HG03097 (cell line): ENCODE data around the gene GOLPH3.
"Not testable (repeated sequence)": the region's sequence is repeated elsewhere in the genome, so short reads cannot be mapped to it uniquely, and the experiment has no call there.

Experiments
- ATAC-seq: cut with Tn5 transposase; IDR thresholded peaks from one replicate; pipeline ENCODE4 v1.9.1; 2021; ENCODE audit not compliant: unreplicated experiment, low FRiP score

GOLPH3 gene

DNA sequence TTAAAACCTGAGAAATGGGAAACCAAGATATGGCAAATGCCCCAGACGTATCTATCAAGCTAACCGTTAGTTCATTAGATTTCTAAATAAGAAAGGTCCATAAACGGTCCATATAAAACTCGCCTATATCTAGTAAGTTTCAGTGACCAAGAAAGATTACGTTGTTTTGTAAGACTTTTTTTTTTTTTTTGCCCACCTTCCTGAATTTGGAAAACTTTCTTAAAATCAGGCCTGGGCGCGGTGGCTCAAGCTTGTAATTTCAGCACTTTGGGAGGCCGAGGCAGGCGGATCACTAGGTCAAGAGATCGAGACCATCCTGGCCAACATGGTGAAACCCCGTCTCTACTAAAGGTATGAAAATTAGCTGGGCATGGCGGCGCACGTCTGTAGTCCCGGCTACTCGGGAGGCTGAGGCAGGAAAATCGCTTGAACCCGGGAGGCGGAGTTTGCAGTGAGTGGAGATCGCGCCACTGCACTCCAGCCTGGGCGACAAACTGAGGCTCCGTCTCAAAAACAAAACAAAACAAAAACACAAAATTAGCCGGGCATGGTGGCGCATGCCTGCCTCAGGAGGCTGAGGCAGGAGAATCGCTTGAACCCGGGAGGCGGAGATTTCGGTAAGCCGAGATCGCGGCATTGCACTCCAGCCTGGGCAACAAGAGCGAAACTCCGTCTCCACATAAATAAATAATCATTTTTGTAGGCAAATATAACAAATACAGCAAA is 1.8 kb downstream of the GOLPH3 start:
- not testable (repeated sequence) for ATAC-seq

DNA sequence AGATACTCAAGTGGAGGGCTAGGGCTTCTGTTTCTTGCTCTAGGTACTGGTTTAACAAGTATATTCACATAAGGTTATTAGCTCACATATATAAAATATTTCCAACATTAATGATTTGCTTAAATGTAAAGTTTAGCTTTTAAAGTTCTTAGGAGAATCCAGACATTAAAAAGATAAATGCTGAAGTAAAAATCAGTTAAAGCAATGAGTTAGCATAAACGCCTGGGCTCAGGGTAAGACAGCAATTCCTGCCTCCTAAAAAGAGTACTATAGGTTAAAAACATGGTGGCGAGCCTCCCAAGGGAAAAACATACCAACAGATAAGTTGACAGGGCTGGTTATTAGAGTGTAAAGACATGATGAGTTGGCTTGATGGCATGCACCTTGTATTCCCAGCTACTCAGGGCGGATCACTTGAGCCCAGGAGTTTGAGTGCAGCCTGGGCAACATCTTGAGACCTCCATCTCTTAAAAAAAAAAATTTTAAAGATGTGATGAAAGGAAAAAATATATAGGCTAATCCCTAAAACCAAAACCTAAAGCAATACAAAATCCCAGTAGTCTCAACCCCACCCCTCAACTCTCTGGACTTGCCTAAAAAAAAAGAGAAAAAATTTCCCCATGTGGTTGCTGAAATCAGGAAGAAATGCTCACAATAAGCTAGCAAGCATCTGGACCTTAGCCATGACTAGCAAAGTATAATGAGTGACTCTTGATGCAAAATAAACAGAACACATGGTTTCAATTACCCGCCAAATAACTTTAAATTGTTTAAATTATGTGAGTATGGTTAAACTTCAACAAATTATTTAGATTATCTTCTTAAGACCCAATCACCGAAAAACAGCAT is 3.6 kb downstream of the GOLPH3 start:
- no peak for ATAC-seq

DNA sequence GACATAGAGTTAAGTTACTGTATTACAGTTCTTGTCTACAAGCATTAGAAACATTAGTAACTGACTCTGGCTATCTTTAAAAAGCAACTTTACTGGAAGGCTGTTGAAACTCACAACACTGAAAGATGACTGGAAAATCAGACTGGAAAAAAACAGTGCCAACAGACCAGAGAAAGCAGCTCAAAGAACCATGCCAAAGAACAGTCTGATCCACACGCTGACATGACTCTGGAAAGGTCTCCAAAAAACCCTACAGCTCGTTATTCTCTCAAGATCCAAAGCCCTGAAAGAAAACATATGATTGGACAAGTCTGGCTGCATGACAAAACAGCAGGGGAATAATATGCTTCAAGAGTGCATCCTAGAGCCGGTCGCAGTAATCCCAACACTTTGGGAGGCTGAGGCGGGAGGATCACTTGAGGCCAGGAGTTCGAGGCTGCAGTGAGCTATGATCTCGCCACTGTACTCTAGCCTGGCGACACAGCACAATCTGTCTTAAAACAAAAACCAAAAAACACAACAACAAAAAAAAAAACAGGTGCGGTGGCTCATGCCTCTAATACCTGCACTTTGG is 5.6 kb downstream of the GOLPH3 start:
- no peak for ATAC-seq

DNA sequence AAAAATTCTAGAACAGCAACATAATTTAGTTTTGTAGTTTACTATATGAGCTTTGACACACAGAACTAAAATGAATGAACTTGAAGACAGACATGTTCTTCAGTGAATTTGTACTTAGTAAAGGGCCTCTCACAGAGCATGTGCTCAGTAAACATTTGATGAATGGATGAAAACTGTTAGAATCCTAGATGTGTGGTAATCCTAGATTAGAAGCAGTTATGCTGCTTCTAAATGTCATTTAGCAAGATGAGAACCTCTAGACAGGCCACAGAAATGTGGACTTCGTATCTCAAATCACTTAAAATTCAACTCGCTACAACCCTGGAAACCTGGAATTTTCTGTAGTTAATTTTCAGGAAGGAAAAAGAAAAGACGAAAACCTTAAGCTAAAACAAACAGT is 8.5 kb downstream of the GOLPH3 start:
- ATAC-seq = no peak

DNA sequence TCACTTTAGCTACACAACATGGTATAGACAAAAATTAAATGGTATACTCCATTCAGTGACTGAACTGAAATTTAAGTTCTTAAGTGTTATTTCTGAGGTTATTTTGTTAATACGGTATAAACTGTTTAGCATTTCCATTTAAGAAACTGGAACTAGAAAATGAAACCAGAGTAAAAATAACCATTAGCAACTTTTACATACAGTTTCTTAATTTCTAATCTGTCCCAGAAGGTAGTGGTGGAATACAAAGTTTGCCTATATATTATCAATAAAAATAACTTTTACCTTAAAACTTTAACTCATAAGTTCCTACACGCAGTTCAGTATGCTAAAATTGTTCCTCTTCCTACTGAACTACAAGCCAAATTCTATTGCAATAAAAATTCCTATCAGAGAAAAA is 10.3 kb downstream of the GOLPH3 start:
- ATAC-seq = no peak

DNA sequence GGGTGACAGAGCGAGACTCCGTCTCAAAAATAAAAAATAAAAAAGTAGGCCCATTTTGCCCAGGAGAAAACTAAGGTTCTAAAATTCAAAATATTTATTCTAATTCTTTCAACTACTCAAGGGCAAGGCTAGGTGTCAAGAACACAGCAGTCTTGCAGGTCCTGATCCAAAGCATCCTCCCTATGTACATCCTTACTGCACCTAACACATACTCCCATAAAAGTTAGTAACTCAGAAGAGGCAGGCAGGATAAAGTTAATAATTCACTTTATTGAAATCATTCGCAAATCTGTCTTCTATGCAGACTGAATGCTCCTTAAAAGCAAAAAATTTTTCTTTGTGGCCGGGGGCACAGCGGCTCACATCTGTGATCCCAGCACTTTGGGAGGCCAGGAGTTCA is 11.1 kb downstream of the GOLPH3 start:
- no peak for ATAC-seq

DNA sequence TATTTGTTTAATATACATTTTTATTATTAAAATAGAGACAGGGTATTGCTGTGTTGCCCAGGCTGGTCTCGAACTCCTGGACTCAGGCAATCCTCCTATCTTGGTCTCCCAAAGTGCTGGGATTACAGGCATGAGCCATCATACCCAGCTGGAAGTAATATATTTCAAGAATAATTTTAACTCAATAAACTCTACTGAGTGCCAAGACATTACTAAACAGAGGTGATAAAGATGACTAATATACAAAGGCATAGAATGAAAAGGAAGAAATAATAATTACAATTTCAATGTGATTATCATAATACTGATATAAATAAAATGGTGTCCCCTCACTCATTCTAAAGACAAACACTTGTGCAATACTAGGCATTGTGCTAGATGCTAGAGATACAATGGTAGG is 13.9 kb downstream of the GOLPH3 start:
- ATAC-seq = no peak

DNA sequence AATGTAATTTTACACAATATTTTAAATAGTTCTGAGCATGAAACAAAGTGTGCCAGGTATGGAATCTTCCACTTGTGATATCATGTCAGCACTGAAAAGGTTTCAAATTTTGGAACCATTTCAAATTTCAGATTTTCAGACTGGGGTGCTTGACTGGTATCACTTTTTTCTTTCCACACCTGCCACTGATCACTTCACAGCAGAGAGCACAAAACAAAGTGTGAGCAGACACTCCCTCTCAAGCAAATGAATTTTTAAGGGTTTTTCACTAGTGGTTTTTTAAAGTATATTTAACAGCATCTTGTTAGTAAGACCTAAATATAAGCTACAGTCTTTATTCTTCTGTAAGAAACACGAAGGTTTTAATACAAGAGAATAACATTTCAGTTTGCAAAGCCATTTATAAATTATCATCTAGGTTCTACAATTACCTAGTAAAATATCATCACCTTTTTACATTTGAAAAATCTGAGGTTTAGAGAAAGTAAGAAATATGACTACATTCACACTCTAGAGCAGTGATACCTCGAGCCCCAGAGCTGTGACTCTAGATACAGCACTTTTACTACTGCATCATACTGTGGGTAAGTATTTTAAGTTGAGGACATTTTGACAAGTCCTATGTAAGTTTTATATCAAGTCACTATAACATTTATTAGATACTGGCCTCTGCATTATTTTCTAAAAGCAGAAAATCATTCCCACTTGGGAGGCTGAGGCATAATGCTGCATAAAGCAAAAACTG is 14.6 kb downstream of the GOLPH3 start:
- ATAC-seq = no peak

DNA sequence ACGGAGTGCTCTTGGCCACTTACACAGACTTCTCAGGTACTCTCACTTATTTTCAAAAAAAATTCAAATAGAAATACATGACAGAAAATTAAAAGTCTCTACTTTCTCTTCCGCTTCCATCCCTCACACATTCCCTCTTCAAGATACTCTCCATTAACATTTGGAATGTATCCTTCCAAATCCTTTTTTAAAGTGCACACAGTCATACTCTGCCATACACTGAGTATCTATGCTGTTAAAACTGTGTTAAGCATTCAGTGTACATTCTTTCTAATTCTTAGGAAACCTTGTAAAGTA is 15.5 kb downstream of the GOLPH3 start:
- ATAC-seq = no peak

DNA sequence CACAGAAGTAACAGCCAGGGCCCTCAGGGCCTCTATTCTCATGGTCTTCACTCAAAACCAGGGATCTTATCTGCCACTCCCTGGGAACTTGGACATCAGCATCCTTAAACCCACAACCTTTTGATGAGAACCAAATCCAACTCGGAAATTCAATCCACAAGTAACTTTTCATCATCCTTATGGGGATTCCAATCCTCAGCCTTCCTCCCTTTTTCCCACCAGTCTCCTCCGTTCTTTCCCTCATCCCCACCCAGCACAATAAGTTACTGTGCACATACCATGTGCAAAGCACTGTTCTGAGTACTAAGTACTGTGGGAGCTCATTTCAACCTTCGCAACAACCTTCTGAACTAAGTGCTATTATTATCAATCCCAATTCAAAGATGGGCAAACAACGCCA is 17.0 kb downstream of the GOLPH3 start:
- ATAC-seq = no peak

DNA sequence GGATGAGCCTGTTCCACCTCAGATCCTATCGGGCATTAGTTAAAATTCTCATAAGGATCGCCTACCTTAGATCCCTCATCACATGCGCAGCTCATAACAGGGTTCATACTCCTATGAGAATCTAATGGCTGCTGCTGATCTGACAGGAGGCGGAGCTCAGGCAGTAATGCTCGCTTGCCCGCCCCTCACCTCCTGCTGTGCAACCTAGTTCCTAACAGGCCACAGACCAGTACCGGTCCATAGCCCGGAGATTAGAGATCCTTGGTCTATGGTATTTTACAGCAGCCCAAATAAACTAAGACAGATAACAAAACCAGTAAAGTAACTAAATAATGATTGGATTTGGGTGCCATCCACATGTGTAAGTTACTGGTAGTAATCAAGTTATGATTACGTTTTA is 17.5 kb downstream of the GOLPH3 start:
- no peak for ATAC-seq

DNA sequence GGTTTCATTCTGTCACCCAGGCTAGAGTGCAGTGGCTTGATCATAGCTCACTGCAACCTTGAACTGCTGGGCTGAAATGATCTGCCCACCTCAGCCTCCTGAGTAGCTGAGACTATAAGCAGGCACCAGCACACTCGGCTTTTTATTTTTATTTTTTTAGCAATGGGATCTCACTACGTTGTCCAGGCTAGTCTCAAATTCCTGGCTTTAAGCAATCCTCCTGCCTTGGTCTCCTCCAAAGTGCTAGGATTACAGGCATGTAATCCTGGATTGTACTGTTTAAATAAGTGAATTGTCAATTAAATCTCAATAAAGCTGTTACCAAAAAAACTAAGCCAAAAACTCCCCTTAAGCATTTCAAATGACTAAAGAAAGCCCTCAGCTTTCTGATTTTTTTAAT is 18.9 kb downstream of the GOLPH3 start:
- no peak for ATAC-seq

DNA sequence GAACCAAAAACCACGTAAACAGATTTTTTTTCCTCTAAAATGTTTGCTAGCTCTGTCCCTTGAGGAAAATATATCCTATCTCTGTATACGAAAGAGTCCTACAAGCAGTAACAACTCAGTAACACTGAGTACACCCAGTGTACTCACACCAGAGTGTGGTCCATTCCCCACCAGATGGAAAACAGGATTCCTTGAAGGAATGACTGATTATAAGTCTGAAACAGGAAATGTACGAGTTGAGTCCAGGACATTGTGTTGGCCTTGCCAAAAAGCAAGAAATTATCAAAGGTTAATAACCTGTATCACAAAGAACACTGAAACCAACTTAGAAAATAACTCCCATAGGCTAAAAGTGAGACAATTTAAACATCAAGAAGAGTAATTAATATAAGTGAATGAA is 20.4 kb downstream of the GOLPH3 start:
- ATAC-seq = no peak

DNA sequence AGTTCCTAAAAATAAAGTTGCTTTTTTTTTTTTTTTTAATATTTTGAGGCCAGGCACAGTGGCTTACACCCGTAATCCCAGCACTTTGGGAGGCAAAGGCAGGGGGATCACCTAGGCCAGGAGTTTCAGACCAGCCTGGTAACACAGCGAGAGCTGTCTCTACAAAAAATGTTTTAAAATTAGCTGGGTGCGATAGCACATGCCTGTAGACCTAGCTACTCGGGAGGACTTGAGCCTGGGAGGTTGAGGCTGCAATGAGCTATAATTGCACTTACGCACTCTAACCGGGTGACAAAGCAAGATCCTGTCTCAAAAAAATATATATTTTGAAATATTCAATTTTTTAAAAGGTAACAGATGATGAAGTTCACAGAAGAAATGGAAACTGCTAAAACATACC is 22.9 kb downstream of the GOLPH3 start:
- ATAC-seq = no peak

DNA sequence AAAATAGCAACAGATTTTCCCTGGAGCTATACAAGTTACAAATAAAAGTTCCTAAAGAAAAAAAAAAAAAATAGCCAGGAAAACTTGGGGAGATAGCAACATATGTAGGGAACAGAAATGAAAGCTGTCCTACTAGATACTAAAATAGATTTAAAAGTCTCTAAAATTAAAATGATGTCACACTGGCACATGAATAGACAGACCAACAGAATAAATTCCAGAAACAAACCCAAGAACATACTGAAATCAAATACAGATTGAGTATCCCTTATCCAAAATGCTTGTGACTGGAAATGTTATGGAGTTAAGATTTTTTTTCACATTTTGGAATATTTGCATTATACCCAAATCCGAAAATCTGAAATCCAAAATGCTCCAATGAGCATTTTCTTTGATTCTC is 23.8 kb downstream of the GOLPH3 start:
- no peak for ATAC-seq

DNA sequence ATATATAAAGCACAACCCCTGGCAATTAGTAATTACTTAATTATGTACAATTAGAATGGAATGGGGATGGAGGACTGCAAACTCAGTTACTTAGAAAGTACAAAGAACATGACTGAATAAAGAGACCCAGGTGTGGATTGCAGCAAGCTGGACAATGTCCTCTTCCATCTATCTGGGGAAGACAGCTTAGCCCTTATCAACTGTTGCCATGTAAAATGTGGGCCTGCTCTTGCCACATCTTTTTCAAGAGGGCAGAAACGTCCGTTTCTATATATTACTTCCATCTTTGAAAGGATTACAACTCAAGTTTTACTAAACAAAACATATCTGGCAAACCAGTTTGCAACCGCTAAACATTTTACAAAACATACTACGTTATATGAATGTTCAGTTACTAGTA is 26.2 kb downstream of the GOLPH3 start:
- no peak for ATAC-seq

DNA sequence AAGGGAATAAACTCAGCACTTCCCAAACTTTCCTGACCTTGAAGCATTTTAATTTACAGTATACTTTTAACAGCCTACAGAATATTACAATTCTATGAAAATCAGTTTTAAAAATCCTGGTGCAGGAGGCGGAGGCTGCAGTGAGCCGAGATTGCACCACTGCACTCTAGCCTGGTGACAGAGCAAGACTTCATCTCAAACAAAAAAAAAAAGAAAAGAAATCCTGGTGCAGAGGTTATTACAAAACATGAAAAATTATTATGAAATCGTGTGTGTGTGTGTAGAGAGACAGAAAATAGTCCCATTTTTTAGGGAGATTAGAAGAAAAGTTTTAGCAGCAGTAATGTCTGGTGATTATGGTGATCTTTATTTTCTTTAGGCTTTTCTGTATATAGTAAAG is 26.9 kb downstream of the GOLPH3 start:
- no peak for ATAC-seq

DNA sequence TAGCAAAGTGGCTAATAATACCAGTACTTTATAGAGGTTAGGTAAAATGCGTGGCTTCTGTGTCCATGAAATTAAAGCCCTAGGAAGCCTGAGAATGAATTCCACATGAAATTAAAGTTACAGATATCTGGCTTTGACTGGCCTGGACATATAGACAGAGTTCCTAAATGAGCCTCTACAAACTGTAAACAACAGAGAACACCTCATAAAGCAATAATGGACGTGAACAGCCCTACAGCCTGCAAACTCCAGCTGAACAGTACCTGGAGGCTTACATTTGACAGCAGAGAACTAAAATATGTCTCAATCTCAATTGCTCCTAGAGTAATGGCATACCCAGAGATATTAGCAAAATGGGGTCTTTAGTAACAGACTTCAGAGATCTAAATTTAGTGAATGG is 28.7 kb downstream of the GOLPH3 start:
- no peak for ATAC-seq

DNA sequence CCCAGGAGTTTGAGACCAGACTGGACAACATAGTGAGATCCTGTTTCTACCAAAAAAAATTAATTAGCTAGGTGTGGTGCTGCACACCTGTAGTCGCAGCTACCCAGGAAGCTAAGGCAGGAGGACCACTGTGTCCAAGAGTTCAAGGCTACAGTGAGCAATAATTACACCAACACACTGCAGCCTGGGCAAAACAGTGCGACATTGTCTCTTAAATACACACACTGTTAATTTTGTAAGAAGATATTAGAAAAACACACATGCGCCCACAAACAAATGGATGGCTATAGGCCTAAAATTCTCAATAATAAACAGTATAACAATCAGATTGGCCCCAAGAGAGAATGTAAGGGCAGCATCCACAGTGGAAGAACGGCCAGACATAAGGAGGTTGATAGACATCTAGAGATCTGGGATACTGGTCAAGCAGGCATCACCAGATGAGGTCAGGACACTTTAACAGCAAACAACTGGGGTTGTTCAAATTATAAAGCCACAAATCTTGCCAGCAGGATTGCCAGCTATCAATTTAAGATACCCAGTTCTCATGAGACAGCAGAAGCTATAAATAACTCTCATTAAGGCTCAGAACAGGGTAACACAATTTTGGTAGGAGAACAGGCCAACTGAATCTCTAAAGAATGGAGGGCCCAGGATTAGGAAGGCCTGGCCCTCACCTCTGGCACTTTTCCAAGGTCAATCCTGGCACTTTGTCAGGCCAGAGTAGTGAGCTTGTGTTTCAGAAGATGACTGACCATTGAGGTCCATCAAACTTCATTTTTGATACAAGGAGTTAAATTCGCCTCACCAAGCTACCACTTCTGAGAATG is 29.5 kb downstream of the GOLPH3 start:
- ATAC-seq = no peak

DNA sequence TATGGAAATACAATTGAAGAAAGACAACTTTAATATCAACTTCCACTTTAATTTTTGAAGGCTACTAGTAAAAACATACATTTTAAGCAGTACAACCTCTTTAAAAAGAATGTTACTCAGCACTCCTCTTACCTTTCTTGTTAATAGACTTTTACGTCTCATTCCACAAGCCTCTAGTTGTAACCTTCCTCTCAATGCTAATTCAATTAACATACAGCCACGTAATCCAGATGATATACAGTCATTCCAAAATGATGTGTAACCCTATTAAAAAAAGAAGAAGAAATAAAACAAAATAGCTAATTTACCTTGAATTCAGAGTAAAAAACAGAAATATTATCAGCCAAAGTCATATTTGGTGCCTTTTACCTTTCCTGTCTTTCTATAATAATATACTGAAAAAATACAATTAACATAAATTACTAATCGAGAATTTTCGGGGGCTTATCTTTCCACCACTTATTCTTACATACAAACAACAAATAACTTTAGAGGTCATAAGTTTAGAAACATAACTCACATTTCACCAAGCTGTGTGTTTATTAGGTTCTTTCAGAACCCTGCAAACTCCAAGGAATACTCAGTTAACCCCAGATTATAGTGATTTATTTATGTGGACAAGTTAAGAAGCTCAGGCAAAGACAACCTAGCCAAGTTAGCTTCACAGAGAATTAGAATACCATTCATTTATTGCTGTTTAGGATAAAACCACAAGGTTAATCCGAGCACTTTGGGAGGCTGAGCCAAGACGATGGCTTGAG is 30.3 kb downstream of the GOLPH3 start:
- no peak for ATAC-seq
